ENCODE results near the gene HAUS5.
"Not testable (repeated sequence)": the region's sequence is repeated elsewhere in the genome, so short reads cannot be mapped to it uniquely, and the experiment has no call there.

HAUS5 gene

GRCh38 chr19:35612559-35613321 lies at the start of gene HAUS5:
HAUS5 (plus strand) TSS chr19:35612735; CDS start chr19:35612795, 60 bp downstream.
- DNase-seq = peak; percentile 94

GRCh38 chr19:35562776-35563175 lies 49.8 kb upstream of the HAUS5 start:
- no peak for DNase-seq

GRCh38 chr19:35563207-35563829 lies 49.2 kb upstream of the HAUS5 start, which contains the start of gene ATP4A:
ATP4A (minus strand) TSS chr19:35563658; CDS start chr19:35563629, 29 bp downstream.
- no peak for DNase-seq

GRCh38 chr19:35565016-35565856 lies 47.3 kb upstream of the HAUS5 start:
- no peak for DNase-seq

- no peak for DNase-seq
Observed at GRCh38 chr19:35566738-35567137, 45.8 kb upstream of the HAUS5 start.

- DNase-seq = no peak
Observed at GRCh38 chr19:35569281-35569781, 43.2 kb upstream of the HAUS5 start.

- no peak for DNase-seq
Observed at GRCh38 chr19:35571406-35571965, 41.0 kb upstream of the HAUS5 start.

GRCh38 chr19:35577918-35578317 lies 34.6 kb upstream of the HAUS5 start:
- DNase-seq = no peak

- DNase-seq = no peak
Observed at GRCh38 chr19:35578707-35579106, 33.8 kb upstream of the HAUS5 start.

GRCh38 chr19:35582760-35583159 lies 29.8 kb upstream of the HAUS5 start:
- no peak for DNase-seq

GRCh38 chr19:35585848-35586247 lies 26.7 kb upstream of the HAUS5 start, which contains the start of gene PMIS2:
PMIS2 (plus strand) TSS chr19:35586173; CDS start chr19:35586260, 87 bp downstream.
- peak; percentile 15 for DNase-seq

GRCh38 chr19:35587321-35587720 lies 25.2 kb upstream of the HAUS5 start:
- no peak for DNase-seq

- no peak for DNase-seq
Observed at GRCh38 chr19:35590875-35591274, 21.7 kb upstream of the HAUS5 start.

GRCh38 chr19:35592226-35592625 lies 20.3 kb upstream of the HAUS5 start:
- no peak for DNase-seq

GRCh38 chr19:35595026-35595425 lies 17.5 kb upstream of the HAUS5 start:
- DNase-seq = not testable (repeated sequence)

GRCh38 chr19:35595928-35596327 lies 16.6 kb upstream of the HAUS5 start:
- DNase-seq = no peak

- DNase-seq = no peak
Observed at GRCh38 chr19:35596366-35596999, 16.1 kb upstream of the HAUS5 start.

- no peak for DNase-seq
Observed at GRCh38 chr19:35601971-35602370, 10.6 kb upstream of the HAUS5 start.

GRCh38 chr19:35604436-35604835 lies 8.1 kb upstream of the HAUS5 start:
- not testable (repeated sequence) for DNase-seq

- not testable (repeated sequence) for DNase-seq
Observed at GRCh38 chr19:35607170-35607569, 5.4 kb upstream of the HAUS5 start.

- DNase-seq = no peak
Observed at GRCh38 chr19:35607661-35608060, 4.9 kb upstream of the HAUS5 start.

- no peak for DNase-seq
Observed at GRCh38 chr19:35608251-35608650, 4.3 kb upstream of the HAUS5 start.

Measured in stimulated activated CD4-positive, alpha-beta T cell treated with anti-CD3 and anti-CD28 coated beads, Interleukin-4, amount 100 ng/mL, for 1 hour (primary cell).